ENCODE results near the gene C4orf50.
"Not testable (repeated sequence)": the region's sequence is repeated elsewhere in the genome, so short reads cannot be mapped to it uniquely, and the experiment has no call there.

The C4orf50 gene

GRCh38 chr4:5857199-5857598, 161.0 kb downstream of the C4orf50 start:
- DNase-seq (ENCODE audit: low read depth) = no peak

DNA sequence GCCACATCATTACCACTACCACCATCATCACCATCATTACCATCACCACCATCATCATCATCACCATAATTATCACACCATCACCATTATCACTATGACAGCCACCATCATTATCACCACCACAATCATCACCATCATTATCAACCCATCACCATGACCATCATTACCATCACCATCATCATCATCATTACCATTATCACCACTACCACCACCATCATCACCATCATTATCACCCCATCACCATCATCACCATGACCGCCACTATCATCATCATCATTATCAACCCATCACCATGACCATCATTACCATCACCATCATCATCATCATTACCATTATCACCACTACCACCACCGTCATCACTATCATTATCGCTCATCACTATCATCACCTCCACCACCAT, 161.9 kb downstream of the C4orf50 start:
- not testable (repeated sequence) for DNase-seq (ENCODE audit: low read depth)

DNA sequence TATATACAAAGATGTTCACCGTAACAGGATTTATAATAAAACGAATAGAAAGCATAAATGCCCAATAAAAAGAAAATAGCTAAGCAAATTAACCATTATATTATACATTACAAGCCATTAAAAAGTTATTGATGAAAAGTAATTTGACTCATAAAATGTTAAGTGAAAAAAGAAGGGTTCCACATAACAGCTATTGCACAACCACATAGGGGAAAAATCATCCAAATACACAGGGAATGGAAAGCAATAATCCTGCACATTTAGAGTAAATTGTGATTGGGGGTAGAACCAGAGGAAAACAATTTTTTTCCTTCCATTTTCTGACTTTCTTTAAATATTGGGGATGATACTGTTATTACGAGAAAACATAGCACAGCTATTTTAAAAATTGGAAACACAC, 163.3 kb downstream of the C4orf50 start:
- no peak for DNase-seq (ENCODE audit: low read depth)

DNA sequence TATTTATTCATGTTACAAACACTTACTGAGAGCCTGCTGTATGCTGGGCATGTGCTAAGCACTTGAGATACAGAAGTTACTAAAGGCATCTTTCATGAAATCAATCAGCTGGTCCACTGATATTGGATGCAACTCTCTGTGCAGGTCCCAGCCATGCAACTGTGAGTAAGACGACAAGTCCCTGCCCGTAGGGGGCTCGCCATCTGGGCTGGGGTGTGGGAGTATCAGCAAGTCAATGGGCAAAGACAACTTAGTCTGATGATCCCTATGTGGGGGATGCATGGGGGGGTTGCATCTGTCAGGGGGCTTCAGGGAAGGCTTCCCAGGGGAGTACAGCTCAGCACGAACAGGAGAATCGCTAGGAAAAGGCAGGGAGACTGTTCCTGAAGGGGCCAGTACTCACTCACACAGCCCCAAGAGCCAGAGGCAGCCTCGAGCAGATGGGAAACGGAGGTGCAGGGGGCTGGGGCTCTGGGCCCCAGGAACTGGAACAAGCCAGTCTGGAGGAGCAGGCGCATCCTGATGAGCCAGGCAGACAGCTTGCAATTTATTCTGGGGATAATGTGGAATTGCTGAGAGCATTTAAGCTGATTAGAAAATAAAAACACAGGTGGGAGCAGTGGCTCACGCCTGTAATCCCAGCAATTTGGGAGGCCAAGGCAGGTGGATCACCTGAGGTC, 165.6 kb downstream of the C4orf50 start:
- no peak for DNase-seq (ENCODE audit: low read depth)

DNA sequence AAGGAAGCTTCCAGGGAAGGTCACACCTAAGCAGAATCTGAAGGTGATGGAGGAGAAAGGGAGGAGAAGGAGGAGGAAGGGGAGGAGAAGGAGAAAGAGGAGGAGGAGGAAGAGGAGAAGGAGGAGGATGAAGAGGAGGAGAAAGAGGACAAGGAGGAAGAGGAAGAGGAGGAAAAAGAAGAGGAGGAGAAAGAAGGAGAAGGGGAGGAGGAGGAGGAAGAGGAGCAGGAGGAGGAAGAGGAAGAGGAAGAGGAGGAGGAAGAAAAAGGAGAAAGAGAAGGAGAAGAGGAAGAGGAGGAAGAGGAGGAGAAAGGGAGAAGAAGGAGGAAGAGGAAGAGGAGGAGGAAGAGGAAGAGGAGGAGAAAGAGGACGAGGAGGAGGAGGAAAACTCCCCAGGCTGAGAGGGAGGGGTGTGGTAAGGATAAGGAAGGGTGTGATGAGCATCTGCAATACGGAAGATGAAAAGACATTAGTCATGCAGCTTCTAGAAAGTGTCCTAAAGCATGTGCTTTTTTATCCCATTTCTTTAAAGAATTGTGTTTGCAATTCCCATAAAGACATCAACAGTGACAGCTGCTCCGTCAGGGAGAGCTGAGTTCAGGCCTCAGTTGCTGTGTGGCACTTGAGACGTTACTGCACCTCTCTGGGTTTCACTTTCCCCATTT, 166.5 kb downstream of the C4orf50 start:
- DNase-seq (ENCODE audit: low read depth) = no peak
